ENCODE measurements around the gene PAX8. TPM values are rescaled to one million over a fixed set of nuclear protein-coding genes. Genes with fewer than 3 reads are reported as not detected.

PAX8 gene
- total and polyA plus RNA-seq, 2 experiments from 2014 or later = 5.8 to 13.1 TPM

- no peak overlapping the region for H2AFZ ChIP-seq
- no peaks in the 10 kb centered on the region for H4K20me1 ChIP-seq (ENCODE audit: insufficient read depth)
- no peak for DNase-seq
- H3K4me1 ChIP-seq (ENCODE audit: insufficient read depth) = peaks cover 11% of the 10 kb centered on the region
- in situ Hi-C loops (cut with MboI) = loop anchor here (10.0 kb wide), 1 partner anchor 173 kb away; no protein-coding TSS in a partner anchor
- H3K79me2 ChIP-seq (ENCODE audit: insufficient read depth) = no peaks in the 10 kb centered on the region
- H3K9me2 ChIP-seq (ENCODE audit: insufficient read depth) = no peaks in the 10 kb centered on the region
- no peaks in the 10 kb centered on the region for H3K36me3 ChIP-seq (ENCODE audit: low read depth)
- H3K27me3 ChIP-seq (replicated peaks; ENCODE audit: insufficient read depth) = no peaks in the 10 kb centered on the region
- H3K9me3 ChIP-seq (ENCODE audit: low read depth) = no peaks in the 10 kb centered on the region
- no peak overlapping the region for H3K4me2 ChIP-seq (ENCODE audit: unreplicated experiment)
- H3K27ac ChIP-seq = no peak overlapping the region
- no peak overlapping the region for H3K9ac ChIP-seq
- peaks cover 13% of the 10 kb centered on the region for H3F3A ChIP-seq (ENCODE audit: insufficient read depth)
- H3K4me3 ChIP-seq = no peak overlapping the region
- no peak for TF ChIP-seq EZH2 (IDR thresholded peaks at IDR 0.05; ENCODE audit: insufficient read depth, poor library complexity, severe bottlenecking)
- TF ChIP-seq EZH2phosphoT487 (IDR thresholded peaks at IDR 0.05; ENCODE audit: insufficient read depth, low read depth) = no peak
- 88 to 91% methylated on average over 8 of the region's 8 CpGs for WGBS, 2 experiments (ENCODE audit: low coverage in 1 of 2, low lambda C conversion rate in 2 of 2, missing lambda C conversion rate in 2 of 2)
These were observed 77.0 kb downstream of the PAX8 start for GRCh38 chr2:113201496-113202304.

- no peaks in the 10 kb centered on the region for H3K9me3 ChIP-seq (ENCODE audit: low read depth)
- peaks cover 11% of the 10 kb centered on the region for H3K4me1 ChIP-seq (ENCODE audit: insufficient read depth)
- H2AFZ ChIP-seq = no peak overlapping the region
- no peak overlapping the region for H3K9ac ChIP-seq
- H4K20me1 ChIP-seq (ENCODE audit: insufficient read depth) = no peaks in the 10 kb centered on the region
- H3K27ac ChIP-seq = no peak overlapping the region
- H3K27me3 ChIP-seq (replicated peaks; ENCODE audit: insufficient read depth) = no peaks in the 10 kb centered on the region
- DNase-seq = peak; percentile 40
- in situ Hi-C loops (cut with MboI) = loop anchor here (10.0 kb wide), 1 partner anchor 174 kb away; no protein-coding TSS in a partner anchor
- no peaks in the 10 kb centered on the region for H3K9me2 ChIP-seq (ENCODE audit: insufficient read depth)
- no peaks in the 10 kb centered on the region for H3K36me3 ChIP-seq (ENCODE audit: low read depth)
- no peak overlapping the region for H3K4me2 ChIP-seq (ENCODE audit: unreplicated experiment)
- no peaks in the 10 kb centered on the region for H3K79me2 ChIP-seq (ENCODE audit: insufficient read depth)
- 93 to 94% methylated on average over 14 to 17 of the region's 17 CpGs for WGBS, 2 experiments (ENCODE audit: low coverage in 1 of 2, low lambda C conversion rate in 2 of 2, missing lambda C conversion rate in 2 of 2)
- no peak for TF ChIP-seq EZH2 (IDR thresholded peaks at IDR 0.05; ENCODE audit: insufficient read depth, poor library complexity, severe bottlenecking)
- TF ChIP-seq EZH2phosphoT487 (IDR thresholded peaks at IDR 0.05; ENCODE audit: insufficient read depth, low read depth) = no peak
- no peak overlapping the region for H3K4me3 ChIP-seq
- peaks cover 13% of the 10 kb centered on the region for H3F3A ChIP-seq (ENCODE audit: insufficient read depth)
These were observed 77.8 kb downstream of the PAX8 start for GRCh38 chr2:113200736-113201490.

GRCh38 chr2:113200236-113200635 lies 78.5 kb downstream of the PAX8 start:
- in situ Hi-C loops (cut with MboI) = loop anchor here (10.0 kb wide), 1 partner anchor 175 kb away; no protein-coding TSS in a partner anchor
- Histone ChIP-seq H3K9ac (no peak overlapping the region), H3K27me3 (replicated peaks; ENCODE audit: insufficient read depth) (no peaks in the 10 kb centered on the region), H4K20me1 (ENCODE audit: insufficient read depth) (no peaks in the 10 kb centered on the region), H3K4me3 (no peak overlapping the region), H3K4me2 (ENCODE audit: unreplicated experiment) (no peak overlapping the region), H3K9me2 (ENCODE audit: insufficient read depth) (no peaks in the 10 kb centered on the region), H3K36me3 (ENCODE audit: low read depth) (no peaks in the 10 kb centered on the region), H3K9me3 (ENCODE audit: low read depth) (no peaks in the 10 kb centered on the region), H3K27ac (no peak overlapping the region), H2AFZ (no peak overlapping the region), H3K79me2 (ENCODE audit: insufficient read depth) (no peaks in the 10 kb centered on the region), H3K4me1 (ENCODE audit: insufficient read depth) (peaks cover 11% of the 10 kb centered on the region), H3F3A (ENCODE audit: insufficient read depth) (peaks cover 13% of the 10 kb centered on the region)
- TF ChIP-seq EZH2 (IDR thresholded peaks at IDR 0.05; ENCODE audit: insufficient read depth, poor library complexity, severe bottlenecking) = no peak
- no peak for TF ChIP-seq EZH2phosphoT487 (IDR thresholded peaks at IDR 0.05; ENCODE audit: insufficient read depth, low read depth)
- WGBS, 2 experiments (ENCODE audit: low coverage in 1 of 2, low lambda C conversion rate in 2 of 2, missing lambda C conversion rate in 2 of 2) = 85 to 90% methylated on average over 4 of the region's 4 CpGs
- no peak for DNase-seq

GRCh38 chr2:113198790-113199612 lies 79.7 kb downstream of the PAX8 start:
- Histone ChIP-seq H3K79me2 (ENCODE audit: insufficient read depth) (no peaks in the 10 kb centered on the region), H3K27me3 (replicated peaks; ENCODE audit: insufficient read depth) (no peaks in the 10 kb centered on the region), H3K9me2 (ENCODE audit: insufficient read depth) (no peaks in the 10 kb centered on the region), H3K27ac (no peak overlapping the region), H4K20me1 (ENCODE audit: insufficient read depth) (no peaks in the 10 kb centered on the region), H3K4me3 (peak overlapping the region; percentile 73), H3K4me2 (ENCODE audit: unreplicated experiment) (peak overlapping the region; percentile 74), H3K4me1 (ENCODE audit: insufficient read depth) (peaks cover 11% of the 10 kb centered on the region), H3K9ac (peak overlapping the region; percentile 64), H3K36me3 (ENCODE audit: low read depth) (no peaks in the 10 kb centered on the region), H2AFZ (peak overlapping the region; percentile 83), H3K9me3 (ENCODE audit: low read depth) (no peaks in the 10 kb centered on the region), H3F3A (ENCODE audit: insufficient read depth) (peaks cover 13% of the 10 kb centered on the region)
- TF ChIP-seq EZH2 (IDR thresholded peaks at IDR 0.05; ENCODE audit: insufficient read depth, poor library complexity, severe bottlenecking) (no peak), EZH2phosphoT487 (IDR thresholded peaks at IDR 0.05; ENCODE audit: insufficient read depth, low read depth) (no peak)
- WGBS, 2 experiments (ENCODE audit: low coverage in 1 of 2, low lambda C conversion rate in 2 of 2, missing lambda C conversion rate in 2 of 2) = 2% methylated on average over 51 to 66 of the region's 79 CpGs
- peak; percentile 91 for DNase-seq
- in situ Hi-C loops (cut with MboI) = no loop called here

Measured in GM23248 (cell line).